Activated CD4-positive, alpha-beta T cell treated with anti-CD3 and anti-CD28 coated beads for 1 hour (primary cell): ENCODE results near the gene CNTN5.

Experiments used
- DNase-seq: peaks from one replicate; pipeline ENCODE4 v3.0.0-alpha.2; 2020

The CNTN5 gene

DNA sequence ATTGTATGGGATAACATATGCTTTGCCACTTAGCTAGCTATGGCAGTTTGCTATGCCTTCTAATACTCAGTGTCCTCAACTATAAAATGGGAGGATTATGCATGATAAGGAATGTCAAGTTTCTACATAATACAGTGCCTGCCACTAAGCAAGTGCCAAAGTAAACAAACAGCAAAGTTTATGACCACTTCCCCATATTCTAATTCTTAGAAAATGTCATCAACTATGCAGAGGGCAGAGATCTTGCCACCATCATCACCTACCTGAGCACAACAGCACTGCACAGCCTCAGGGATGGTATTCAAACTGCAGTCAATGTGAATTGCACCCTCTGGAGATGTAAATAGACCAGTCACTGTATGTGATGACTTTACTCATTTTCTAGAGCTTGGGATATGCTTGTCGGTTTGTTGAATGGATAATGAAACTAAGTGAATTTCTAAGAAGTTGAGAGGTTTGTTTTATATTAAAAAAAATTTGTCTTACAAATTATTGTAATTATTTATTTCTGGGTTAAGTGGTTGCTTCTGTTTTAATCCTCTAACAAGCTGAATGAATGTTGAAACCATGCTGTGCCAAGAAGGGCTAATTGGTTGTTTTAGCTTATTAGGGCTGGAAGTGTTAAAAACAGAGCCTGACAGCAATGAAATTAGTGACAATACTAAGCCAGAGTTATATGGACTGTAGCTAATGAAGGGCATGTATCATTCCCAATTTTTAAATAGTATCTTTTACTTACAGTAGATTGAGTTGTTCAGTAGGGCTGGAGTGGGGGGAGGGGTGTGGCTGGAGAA is 398.4 kb downstream of the CNTN5 start:
- DNase-seq = no peak

DNA sequence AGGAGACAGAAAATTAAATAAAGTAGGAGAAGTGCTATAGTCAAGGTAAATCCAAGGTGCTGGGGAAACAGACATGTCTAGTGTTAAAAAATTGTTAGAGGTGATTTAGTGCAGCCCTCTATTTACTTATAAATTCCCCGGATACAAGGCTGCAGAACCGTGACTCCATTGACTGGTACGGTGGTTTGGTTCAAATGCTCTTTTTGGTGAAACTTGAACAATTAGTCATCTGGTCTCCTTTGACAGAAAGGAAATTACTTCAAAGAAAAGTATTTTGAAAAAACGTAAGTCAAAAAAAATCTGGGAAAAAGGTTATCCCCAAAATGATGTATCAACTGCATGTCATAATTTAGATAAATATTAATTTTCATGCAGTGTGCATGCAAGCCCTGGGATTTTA is 399.2 kb downstream of the CNTN5 start:
- no peak for DNase-seq

DNA sequence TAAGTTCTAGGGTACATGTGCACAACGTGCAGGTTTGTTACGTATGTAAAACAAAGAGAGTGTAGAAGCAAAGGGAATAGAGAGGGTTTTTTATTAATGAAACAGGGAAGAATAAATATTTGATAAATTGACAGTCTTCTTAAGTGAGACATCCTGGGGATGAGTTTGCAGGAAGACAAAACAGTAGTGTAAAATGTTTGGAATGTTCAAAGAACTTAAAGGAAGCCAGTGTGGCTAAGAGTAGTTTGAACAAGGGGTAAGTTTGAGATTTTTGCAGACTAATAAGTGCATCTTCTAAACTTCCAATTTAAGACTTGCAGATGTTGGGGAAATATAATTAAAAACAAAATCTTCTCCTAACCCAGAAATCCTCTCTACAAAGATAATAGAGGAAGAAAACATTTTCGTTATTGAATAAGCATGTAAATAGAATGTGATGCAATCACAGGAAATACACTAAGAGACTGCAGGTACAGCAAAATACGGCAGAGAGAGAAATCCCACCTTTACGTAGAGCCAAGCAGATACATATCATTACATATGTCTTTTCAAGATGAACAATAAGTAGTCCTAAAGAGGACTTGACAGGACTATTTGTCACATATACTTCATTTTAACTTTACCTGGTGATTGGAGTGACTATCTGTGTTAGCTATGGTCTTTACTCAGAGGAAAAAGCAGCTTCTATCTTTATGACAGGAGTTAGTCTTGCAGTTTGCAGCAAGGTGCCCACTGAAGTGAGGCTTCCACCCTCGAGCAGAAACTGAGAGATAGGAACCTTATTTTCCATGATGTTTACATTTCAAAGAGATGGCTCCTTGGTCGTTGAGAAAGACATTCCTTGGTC is 402.1 kb downstream of the CNTN5 start:
- DNase-seq = no peak

DNA sequence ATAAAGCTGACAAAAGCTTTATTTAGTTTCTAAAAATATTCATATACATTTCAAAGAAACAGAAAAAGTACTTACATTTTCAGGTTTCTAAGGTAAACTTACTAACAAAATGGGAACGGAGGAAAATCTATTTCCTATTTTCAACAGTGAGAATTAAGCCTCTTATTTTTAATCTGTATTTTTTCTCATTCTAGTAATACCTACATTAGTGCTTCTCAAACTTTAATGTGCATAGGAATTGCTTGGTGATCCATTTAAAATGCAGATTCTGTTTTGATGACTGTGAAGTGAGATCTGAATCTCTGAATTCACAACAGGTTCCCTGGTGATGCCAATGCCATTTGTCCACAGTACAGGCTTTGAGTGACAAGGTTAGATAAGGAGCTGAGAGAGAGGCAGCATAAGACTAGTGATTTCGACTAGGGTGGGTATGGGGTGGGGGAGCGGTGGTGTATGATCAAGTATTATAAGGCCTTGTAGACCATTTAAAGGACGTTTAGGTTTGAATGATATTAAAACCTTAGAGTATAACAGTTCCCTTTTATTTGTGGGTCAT is 402.8 kb downstream of the CNTN5 start:
- no peak for DNase-seq

DNA sequence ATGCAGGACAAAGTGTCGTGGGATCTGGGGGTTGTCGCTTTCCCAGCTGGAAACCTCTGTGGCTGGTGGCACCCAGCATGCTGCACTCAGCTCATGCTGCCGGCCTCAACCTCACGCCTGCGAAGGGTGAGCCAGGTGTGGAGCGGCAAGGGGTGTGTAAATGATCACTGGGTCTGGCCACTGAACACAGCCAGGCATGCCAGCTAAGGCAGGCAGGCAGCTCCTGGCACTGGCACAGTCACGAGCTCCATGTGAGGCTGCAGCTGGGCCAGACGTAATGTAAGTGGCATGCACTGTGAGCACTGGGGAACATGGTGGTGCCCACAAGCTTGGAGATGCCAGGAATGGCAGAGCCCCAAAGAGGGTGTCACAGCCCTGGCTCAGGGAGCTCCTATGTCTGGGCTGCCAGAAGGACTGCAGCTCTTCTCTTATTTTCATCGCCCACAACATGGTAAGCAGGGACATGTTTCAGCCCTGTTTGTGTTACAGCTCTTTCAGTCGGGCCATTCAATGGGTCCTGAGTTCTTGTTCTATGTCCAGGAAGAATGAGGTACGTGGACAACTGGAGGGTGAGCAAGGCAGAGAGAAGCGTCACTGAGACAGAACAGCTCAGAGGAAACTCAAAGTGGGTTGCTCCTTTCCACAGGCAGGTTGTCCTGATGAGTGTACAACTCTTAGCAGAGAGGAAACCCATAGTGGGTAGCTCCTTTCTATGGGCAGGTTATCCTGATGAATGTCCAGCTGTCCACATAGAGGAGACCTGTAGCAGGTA is 403.8 kb downstream of the CNTN5 start:
- no peak for DNase-seq

DNA sequence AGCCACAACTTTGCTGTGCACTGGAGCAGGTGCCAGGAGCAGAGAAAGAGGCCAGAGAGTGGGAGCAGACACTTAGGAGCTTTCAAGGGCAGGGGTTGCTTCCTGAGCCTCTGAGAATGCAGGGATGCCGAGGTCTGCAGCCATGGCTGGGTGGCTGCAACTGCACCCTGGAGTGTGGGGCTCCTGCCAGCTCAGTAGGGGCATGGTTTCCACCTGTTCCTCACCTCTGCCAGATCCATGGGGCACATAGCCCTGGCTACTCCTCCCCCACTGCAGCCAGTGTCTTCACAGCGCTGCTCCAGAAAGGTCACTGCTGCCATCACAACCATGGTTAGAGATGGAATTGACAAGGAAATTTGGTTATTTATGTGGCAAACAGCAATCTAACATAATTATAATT is 404.8 kb downstream of the CNTN5 start:
- no peak for DNase-seq

DNA sequence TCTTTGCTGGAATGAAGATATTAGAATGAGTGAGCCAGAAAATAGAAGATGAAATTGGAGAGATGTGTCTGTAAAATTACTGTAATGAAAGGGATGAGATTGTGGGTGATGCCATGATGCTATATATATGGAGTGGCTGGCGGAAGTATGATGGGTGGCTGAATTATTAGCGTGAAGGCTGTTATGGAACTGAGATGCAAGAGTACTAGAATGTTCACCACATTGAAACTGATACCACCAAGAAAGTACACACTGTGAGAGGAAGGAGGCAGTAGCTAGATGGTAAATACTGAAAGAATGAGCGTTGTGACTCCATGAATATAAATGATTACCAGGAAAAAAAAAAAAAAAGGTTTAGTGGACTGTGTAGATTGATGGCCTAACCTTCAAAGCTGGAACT is 411.9 kb downstream of the CNTN5 start:
- DNase-seq = no peak

DNA sequence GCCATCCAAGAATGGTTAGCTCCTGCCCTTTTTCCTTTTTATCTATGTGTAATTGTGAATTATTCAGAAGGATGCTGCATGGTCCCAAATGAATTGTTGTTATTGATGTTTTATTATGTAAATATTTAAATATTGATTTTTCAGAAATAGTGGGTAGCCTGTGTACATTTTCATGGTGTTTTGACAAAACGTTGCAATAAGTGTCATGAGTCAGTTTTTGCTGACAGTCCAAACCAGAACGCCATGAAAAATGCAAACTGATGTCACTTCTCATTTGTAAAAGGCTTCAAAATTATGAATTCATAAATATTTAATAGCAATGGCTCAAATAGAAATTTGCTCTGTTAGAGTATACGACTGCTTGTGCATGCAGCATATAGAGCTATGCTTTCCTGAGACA is 422.5 kb downstream of the CNTN5 start:
- DNase-seq = no peak

DNA sequence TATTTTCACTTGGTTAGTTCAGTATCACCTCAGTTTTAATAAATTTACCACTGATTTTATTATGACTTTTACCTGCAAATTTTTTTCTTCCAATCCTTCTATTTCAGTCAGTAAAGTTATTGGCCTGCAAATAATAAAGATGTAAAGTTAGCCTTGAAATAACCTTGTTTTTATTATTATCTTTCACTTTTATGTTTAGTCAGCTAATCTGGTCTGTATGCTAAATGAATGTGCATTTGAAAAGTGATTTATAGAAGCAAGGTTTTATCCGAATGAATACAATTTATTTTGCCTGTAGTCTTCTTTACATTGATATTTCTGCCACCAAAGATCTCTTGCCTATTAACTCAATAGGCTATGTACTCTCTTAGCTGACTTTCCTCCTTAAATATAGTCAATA is 425.7 kb downstream of the CNTN5 start:
- no peak for DNase-seq

DNA sequence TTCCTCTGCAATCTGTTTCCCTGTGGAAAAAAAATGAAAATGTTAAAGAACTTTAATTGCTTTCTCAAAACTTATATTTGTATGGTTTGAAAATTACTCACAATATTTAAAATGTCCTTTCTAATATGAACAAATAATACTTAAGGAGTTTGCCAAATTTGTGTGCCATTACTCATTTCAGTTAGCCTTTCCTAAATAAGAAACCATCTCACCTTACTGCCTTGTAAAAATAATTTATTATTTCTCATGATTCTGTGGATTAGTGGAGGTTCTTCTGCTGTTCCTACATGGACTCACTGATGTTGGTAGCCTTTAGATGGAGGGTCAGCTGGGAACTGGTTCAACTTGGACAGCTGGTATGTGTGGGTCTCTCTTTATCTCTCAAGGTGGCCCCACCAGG is 428.6 kb downstream of the CNTN5 start:
- DNase-seq = no peak

DNA sequence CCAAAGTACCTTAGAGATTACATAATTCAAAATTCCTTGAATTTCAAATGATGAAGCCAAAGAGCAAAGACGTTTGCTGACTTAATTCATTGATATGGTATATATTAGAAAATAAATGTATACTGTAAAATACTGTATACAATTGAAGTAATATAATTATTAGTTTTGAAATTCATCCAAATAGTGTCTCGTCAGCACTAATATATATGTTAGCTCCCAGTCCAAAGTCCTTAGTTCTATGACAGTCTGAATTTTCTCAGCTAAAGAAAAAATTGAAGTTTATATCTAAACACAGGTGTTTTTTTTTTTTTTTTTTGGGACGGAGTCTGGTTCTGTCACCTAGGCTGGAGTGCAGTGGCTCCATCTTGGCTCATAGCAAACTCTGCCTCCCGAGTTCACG is 431.3 kb downstream of the CNTN5 start:
- DNase-seq = no peak

DNA sequence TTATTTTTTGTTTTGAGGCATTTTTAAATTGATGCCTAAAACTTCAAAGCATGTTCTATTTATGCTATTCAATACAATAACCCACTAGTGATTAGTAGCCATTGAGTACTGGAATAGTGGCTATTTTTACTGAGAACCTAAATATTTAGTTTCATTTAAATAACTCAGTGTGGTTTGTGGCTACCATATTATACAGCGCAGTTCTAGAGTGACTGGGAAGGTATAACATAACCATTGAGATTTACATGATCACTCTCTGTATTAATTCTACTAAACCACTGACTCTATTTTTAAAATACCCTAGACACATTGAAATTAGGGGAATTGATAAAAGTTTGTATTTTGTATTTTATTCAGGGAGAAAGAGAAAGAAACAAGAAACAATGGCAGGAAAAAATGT is 441.2 kb downstream of the CNTN5 start:
- DNase-seq = no peak

DNA sequence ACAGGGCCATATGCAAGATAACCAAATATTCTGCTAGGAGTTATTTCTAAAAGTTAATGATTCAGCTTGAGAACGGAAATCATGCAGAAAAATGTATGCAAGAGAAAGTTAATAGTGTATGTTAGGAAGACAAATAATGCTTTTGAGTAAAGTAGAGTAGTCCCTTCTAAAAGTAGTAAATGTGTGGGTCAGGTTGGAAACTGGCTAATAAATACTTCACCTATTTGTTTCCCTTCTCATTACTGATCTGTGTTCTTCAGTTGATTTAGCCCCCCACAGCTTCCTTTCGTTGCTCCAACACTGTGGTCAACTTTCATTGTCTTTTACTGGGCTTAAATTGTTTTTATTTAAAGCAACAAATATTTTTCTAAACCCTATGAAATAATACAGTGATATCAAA is 444.2 kb downstream of the CNTN5 start:
- DNase-seq = no peak

DNA sequence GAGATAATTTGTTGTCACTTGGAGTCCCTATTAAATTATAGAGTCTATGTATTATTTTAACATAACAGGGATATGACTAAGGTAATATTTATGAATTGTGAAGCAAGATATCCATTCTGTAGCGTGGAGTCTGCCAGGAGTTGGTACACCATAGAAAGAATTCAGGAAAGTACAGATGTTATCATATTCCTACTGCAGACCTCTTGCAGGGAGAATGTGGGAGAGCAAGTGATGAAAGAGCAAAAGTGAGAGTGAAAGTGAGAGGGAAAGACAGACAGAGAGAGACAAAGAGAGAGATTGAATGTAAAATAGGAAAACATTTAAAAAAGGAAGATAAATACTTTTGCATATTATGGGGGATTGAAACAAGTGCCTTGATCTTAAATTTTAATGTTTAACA is 468.8 kb downstream of the CNTN5 start:
- no peak for DNase-seq

DNA sequence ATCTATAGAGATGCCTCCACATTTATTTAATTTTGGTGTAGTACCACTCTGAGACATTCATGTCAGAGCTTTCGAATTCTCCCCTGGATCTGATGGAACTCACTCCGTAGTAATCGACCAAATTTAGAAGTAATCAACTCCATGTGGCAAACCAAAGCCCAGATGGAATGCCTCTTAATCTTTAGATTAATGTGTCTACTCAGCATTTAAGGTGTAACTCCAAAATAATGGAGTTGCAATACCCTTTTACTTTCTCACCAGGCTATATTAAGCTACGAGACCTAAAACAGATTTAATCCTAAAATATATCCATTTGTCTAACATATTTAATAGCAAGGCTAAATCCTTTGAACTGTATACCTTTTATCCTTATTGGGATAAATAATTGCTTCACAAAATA is 473.3 kb downstream of the CNTN5 start:
- no peak for DNase-seq

DNA sequence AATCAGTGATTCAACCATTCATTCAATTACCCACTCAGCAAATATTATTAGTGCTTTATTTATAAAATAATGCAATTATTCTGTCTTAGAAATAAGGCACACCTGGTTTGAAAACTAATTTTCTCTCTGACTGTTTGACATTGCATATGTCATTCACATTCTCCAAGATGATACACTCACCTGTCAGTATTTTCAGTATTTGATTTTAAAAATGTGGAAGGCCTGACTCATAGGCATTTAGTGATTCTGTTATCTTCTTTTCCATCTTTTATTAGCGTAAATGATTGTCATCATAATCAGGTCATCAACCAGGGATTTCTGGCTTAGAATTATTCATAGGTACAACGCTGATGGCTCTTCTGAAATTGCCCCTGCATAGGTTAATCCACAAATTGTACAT is 480.9 kb downstream of the CNTN5 start:
- DNase-seq = no peak

DNA sequence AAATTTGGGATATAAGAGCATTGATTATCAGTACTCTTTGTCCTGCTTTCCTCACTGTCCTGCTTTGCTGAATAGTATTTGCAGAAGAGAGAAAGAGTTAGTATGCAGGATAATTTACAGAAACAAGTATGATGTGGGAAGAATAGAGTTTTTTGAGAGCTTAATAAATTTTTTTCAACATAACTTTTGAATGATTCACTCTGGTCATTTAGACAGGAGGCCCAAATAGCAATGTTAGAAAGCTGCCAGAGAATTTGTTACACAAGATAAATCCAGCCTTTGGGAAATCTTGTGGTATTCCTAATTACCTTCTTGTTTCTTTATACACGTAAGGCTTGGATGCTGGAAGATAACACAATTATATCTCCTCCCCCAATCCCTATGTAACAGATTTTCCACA is 484.6 kb downstream of the CNTN5 start:
- no peak for DNase-seq

DNA sequence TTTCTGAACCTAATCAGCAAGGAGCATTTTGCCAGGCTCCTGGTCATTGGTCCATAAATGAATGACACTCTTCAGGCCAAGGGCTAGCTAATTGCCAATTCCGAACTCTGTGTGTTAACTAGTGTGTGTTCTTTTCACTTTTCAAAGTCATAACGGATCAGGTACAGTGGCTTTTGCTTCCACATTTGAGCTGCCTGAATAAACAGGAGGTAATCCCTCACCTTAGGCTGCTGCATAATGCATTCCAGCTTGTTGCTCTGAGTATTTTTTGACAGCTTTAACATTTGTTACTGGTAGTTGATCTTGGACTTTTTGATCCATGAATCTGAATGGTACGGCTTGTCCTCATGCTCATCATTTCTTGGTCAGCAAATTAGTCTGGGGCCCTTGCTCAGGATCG is 485.1 kb downstream of the CNTN5 start:
- DNase-seq = no peak

DNA sequence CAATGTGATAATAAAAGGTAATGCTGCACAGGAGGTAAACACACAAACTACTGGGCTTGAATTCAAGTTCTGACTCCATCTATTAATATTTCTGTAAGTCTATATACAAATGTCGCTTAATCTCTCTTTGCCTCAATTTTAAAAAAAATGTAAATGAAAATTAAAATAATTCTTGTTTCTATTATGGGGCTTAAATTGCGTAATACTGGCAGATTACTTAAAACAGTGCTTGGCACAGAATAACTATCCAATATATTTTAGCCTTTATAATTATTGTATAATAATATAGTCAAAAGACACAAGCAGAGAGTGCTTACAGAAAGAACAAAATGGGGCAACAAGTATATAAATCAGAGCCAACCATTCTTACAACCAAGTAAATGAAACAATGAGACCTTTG is 489.1 kb downstream of the CNTN5 start:
- no peak for DNase-seq

DNA sequence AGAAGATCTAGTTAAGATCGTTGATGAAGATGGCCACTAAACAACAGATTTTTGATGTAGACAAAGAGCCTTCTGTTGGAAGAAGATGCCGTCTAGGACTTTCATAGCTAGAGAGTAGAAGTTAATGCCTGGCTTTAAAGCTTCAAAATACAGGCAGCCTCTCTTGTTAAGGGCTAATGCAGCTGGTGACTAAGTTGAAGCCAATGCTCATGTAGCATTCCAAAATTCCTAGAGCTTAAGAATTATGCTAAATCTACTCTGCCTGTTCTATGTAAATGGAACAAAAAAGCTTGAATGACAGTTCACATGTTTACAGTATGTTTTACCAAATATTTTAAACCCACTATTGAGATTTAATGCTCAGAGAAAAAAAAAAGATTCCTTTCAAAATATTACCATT is 492.6 kb downstream of the CNTN5 start:
- no peak for DNase-seq

DNA sequence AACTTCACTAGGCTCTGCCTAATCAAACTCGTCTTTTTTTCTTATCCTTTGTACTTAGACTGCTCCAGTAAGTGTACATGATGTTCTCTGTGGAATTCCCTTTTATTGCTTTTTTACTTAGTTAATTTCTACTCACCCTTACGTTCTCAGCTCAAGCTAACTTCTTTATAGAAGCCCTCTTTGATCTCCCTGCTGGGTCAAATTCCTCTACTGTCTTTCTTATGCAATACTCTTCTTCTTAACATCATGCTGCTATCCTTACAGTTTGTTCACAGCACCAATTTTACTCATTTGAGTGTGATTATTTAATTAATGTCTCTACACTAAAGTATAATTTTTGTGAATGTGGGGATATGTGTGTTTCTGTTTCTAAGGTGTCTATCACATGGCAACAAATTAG is 498.3 kb downstream of the CNTN5 start:
- DNase-seq = no peak

DNA sequence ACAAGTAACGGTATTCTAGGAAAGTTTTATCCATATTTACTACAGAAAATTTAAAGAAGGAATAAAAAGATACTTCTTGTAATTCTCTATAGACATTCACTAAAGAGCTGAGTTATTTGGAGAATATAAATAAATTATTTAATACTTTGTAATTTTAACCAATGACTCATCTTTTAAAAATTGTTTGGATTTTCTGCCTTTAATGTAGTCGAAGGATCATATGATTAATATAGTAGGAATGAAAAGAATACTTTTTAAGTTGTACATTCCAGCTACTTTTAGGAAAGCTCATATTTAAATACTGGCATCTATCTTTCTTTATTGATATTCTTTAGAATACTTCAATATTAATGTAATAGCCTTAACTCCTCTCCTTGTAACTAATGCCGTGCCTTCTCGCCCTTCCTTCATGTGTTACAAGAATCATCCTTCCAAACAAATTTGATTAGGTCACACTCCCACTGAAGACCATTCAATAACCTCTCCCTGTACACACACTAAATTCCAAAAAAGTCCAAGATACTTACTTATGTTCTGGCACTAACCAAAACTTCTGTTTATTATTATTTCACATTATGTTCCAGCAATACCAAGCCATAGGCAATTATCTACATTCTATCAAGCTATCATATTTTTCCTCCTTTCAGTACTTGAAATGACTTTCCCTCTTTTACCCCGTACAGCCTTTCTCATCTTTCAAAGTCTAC is 501.9 kb downstream of the CNTN5 start:
- no peak for DNase-seq

DNA sequence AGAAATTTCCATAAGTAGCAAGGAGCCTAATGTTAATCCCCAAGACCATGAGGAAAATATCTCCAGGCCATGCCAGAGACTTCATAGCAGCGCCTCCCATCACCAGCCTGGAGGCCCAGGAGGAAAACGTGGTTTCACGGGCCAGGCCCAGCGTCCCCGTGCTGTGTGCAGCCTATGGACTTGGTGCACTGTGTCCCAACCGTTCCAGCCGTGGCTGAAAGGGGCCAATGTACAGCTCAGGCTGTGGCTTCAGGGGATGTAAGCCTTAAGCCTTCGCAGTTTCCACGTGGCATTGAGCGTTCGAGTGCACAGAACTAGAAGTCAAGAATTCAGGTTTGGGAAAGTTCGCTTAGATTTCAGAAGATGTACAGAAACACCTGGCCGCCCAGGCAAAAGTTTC is 510.7 kb downstream of the CNTN5 start:
- no peak for DNase-seq
